ENCODE data around the gene SLC6A4.
"Not testable (repeated sequence)": the region's sequence is repeated elsewhere in the genome, so short reads cannot be mapped to it uniquely, and the experiment has no call there.

SLC6A4 gene

DNA sequence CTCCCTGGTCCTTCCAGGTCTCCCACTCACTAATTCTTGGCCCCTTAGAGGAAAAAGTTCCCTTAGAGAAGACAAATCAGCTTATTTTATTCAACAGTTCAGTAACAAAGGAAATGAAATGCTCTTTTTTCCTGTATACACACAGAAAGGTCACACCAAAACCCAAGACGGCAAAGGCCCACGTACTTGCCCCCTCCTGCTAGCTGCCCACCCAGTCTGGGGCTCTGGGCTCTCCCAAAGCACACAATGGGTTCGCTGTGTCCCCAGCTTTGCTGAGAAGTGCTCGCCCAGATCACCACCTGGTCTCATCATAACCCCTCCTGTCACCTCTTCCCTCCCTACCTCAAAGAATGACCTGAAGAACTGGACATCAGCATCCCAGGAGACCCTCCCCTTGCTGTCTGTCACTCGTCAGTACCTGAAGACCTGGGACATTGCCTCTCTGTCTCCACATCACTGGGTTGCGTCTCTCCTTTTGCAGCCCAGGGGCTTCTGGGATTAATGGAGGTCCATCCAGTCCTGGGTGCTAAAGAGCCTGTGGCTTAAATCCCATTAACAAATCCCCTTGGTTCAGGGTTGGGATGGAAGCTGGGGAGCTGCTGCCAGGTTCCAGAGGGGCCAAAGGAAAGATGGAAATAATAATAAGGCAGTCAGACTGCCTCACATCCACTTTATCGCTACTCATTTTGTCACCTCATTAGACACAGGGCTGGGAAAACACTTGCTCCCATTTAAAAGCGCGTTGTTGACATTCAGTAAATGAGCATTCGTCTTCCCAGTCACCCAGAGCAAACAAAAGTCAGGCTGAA lies 3.3 kb downstream of the SLC6A4 start:
- no peak overlapping the region for H3K27ac ChIP-seq
- DNase-seq (ENCODE audit: low spot score) = no peak

DNA sequence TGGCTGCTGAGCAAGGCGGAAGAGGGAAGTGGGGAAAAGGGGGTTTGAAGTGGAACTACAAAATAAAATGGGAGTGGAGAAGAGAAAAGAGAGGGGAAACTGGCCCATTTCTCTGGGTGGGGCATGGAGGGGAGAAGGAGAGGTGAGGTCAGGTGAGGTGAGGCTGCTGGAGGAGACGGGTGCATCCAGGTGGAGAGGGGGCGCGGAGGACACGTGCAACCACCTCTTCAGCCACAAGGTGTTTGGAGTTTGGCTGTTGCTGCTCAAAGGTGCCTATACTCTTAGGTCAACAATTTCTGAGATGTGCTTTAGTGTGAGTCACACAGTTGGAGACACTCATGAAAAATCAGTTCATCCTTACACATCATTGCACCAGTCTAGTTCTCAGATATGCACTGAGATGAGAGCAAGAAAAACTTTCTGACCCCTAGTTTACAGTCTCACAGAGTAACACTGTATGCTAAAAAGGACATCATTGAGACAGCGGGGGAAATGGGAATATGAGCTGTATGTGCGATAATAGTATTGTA lies 4.8 kb downstream of the SLC6A4 start:
- CTCF ChIA-PET = interaction anchor here (0.7 kb wide), 1 partner anchor 43 kb away, joined by 4 read pairs; no protein-coding TSS in a partner anchor
- TF ChIP-seq, protein P1, sequence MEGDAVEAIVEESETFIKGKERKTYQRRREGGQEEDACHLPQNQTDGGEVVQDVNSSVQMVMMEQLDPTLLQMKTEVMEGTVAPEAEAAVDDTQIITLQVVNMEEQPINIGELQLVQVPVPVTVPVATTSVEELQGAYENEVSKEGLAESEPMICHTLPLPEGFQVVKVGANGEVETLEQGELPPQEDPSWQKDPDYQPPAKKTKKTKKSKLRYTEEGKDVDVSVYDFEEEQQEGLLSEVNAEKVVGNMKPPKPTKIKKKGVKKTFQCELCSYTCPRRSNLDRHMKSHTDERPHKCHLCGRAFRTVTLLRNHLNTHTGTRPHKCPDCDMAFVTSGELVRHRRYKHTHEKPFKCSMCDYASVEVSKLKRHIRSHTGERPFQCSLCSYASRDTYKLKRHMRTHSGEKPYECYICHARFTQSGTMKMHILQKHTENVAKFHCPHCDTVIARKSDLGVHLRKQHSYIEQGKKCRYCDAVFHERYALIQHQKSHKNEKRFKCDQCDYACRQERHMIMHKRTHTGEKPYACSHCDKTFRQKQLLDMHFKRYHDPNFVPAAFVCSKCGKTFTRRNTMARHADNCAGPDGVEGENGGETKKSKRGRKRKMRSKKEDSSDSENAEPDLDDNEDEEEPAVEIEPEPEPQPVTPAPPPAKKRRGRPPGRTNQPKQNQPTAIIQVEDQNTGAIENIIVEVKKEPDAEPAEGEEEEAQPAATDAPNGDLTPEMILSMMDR (conservative IDR thresholded peaks at IDR 0.05; ENCODE audit: low read depth) = no peak
- H3K27ac ChIP-seq = no peak overlapping the region
- DNase-seq (ENCODE audit: low spot score) = no peak
- POLR2A ChIA-PET (ENCODE audit: low non-redundant PET) = no interaction called here

More for the DNA sequence above, 3.3 kb downstream of the SLC6A4 start:
- ChIA-PET CTCF (interaction anchor here (1.1 kb wide), 1 partner anchor 13 kb away, joined by 3 read pairs; no protein-coding TSS in a partner anchor), POLR2A (ENCODE audit: low non-redundant PET) (interaction anchor here (0.7 kb wide), 1 partner anchor 302 kb away, joined by 3 read pairs; the partner anchor contains the start of gene SSH2)
- TF ChIP-seq, protein P1 (conservative IDR thresholded peaks at IDR 0.05; ENCODE audit: low read depth) = no peak

DNA sequence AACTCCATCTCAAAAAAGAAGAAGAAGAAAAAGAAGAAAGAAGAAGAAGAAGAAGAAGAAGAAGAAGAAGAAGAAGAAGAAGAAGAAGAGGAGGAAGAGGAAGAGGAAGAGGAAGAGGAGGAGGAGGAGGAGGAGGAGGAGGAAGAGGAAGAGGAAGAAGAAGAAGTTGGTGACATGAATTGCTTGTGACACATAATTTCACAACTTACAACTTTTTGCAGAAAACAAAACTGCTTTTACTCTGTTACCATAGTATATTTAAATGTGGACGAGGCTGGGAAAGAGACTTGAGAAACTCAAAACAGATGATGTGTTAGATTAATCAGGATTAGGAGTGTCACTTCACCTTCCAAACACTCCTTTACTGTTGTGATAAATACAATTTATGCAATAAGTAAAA lies 5.5 kb downstream of the SLC6A4 start:
- POLR2A ChIA-PET (ENCODE audit: low non-redundant PET); DNase-seq (ENCODE audit: low spot score); H3K27ac ChIP-seq: not testable (repeated sequence)
- CTCF ChIA-PET = interaction anchor here (0.7 kb wide), 1 partner anchor 43 kb away, joined by 4 read pairs; no protein-coding TSS in a partner anchor

DNA sequence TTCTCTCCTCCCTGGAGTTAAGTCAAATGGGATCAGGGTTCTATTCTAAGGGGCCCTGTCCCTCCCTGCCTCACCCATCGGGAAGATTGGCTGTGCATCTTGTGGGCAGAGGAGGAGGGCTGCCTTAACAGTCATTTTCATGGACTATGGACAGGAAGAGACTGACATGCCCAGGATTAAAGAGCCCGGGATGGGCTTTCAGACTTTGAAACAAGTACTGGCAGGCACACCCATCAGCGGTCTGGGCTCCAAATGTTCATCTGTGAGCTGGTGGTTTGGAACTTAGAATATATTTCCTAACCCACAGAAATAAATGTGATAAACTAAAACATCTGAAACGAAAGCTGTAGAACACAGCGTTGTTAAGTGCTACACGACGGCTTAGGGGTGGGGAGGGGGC lies 6.5 kb downstream of the SLC6A4 start:
- DNase-seq (ENCODE audit: low spot score) = no peak
- CTCF ChIA-PET = interaction anchor here (1.0 kb wide), 1 partner anchor 122 kb away, joined by 3 read pairs; no protein-coding TSS in a partner anchor
- TF ChIP-seq, protein P1 (conservative IDR thresholded peaks at IDR 0.05; ENCODE audit: low read depth) = no peak
- POLR2A ChIA-PET (ENCODE audit: low non-redundant PET) = no interaction called here
- H3K27ac ChIP-seq = peak overlapping the region; percentile 70

DNA sequence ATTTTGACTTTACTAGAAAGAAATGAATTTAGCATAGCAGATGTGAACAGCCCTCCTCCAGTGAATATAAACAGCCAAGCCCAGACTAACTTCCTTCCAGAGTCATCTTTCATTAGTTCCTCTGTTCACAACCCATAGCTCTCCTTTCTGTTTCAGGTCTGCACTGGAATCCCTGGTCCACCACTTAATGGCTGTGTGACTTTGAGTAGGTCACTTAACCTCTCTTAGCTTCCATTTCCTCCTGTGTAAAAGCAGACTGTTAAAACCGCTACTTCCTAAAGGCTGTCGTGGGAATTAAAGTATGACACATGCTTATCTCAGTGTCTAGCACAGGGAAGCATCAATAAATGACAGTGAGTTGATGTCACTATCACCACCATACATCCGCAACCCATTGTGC lies 7.5 kb downstream of the SLC6A4 start:
- DNase-seq (ENCODE audit: low spot score) = no peak
- TF ChIP-seq, protein P1 (conservative IDR thresholded peaks at IDR 0.05; ENCODE audit: low read depth) = no peak
- CTCF ChIA-PET = interaction anchor here (1.0 kb wide), 1 partner anchor 121 kb away, joined by 3 read pairs; no protein-coding TSS in a partner anchor
- peak overlapping the region; percentile 70 for H3K27ac ChIP-seq
- POLR2A ChIA-PET (ENCODE audit: low non-redundant PET) = no interaction called here

DNA sequence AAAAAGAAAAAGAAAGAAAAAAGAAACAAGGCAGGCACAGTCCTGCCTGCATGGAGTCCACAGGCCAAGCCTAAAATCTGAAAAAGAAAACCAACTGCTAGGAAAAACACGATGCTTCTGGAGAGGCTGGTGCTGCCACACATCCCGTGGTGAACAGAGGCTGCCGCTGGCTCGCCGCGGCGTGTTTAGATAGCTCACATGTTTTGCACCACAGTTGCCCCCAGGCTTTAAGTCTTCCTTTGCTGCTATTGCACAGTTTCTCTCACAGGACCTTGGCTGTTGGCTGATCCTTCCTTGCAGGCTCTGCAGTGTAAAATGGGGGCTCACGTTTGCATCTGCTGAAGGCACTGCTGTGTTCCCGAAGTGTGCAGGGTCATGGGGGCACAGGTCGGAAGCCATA lies 8.6 kb downstream of the SLC6A4 start:
- TF ChIP-seq, protein P1 (conservative IDR thresholded peaks at IDR 0.05; ENCODE audit: low read depth) = no peak
- DNase-seq (ENCODE audit: low spot score) = no peak
- POLR2A ChIA-PET (ENCODE audit: low non-redundant PET) = no interaction called here
- no peak overlapping the region for H3K27ac ChIP-seq
- CTCF ChIA-PET = no interaction called here
